HG02588 (cell line): Measurements from ENCODE around the gene ACTR1B.
"Not testable (repeated sequence)": the region's sequence is repeated elsewhere in the genome, so short reads cannot be mapped to it uniquely, and the experiment has no call there.

ENCODE experiments used
- ATAC-seq: cut with Tn5 transposase; IDR thresholded peaks from one replicate; pipeline ENCODE4 v1.9.1; 2021; ENCODE audit warnings: mild to moderate bottlenecking, moderate library complexity; ENCODE audit not compliant: unreplicated experiment

Gene ACTR1B

DNA sequence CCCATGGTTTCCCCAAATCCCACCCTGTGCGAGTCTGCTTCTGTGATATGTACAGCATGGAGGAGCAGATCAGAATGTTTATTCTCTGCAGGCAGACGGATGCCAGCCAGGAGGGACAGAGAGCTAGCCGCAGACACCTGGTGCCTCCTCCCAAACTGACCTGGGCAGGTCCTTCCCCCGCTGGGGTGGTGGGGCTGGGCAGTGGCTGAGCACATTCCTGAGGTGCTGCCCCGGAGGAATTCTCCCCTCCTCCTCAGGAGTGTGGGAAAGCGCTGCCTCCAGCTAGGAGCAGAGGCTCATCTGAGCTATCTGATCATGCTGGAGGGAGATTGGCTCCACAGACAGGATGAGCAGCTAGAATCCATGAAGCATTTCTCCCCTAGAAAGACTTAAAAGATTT, 27.3 kb upstream of the ACTR1B start:
- no peak for ATAC-seq

DNA sequence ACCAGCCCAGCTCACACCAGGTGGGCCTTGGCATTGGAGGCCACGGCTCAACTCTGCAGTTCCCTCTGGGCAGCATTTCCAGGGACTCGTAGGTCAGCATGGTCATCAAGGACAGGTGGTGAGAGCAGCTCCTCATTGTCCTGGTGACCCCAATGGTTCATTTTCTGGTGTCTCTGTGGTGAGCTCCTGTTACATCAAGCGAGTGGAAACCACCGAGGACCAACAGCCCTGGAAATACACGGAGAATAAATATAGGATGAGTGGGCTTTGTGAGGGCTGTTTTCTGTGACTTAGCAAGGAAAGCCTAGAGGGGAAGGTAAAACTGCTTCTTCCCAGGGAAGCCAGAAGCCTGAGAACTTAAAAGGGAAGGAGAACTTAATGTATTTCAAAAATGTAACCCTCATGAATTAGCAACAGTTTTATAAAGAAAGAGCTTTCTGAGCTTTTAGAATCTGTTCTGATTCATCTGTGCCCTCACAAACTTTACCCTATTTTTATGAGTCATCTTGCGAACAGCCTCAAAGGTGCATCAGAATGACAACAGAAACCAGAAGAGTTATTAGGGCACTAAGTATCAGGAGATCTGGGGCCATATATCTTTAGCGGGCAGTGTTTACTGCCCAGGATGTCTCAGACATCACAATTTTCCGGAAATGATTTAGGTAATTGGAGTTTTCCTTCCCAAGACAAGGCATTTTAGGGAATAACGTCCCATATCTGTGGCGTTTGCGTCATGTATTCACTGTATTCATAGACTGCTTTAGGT, 24.4 kb upstream of the ACTR1B start:
- ATAC-seq = no peak

DNA sequence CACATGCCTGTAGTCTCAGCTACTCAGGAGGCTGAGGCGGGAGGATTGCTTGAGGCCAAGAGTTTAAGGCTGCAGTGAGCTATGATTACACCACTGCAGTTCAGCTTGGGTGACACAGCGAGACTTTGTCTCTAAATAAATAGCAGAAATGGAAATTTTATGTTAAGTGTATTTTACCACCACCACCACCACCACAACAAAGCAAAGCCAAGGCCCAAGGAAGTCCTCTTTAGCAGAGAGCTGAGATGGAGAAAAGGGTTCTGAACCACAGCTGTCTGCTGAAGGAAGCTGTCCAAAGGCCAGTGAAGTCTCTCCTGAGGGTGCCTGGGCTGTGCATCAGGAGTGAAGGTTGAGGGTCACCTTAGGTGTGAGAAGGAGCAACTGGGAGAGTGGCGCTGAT, 23.4 kb upstream of the ACTR1B start:
- not testable (repeated sequence) for ATAC-seq

DNA sequence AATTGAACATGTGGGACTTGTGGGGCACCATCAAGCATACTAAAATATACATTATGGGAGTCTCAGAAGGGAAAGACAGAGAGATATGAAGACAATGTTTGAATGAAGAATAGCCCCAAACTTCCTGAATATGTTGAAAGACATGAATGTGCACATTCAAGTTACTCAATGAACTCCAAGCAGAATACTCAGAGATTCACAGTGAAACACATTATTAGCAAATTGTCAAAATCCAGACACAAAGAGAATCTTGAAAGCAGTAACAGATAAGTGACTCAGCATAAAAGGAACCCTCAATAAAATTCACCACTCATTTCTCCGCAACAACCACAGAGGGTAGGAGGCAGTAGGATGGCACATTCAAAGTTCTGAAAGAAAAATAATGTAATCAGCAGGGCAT, 14.5 kb upstream of the ACTR1B start:
- no peak for ATAC-seq

DNA sequence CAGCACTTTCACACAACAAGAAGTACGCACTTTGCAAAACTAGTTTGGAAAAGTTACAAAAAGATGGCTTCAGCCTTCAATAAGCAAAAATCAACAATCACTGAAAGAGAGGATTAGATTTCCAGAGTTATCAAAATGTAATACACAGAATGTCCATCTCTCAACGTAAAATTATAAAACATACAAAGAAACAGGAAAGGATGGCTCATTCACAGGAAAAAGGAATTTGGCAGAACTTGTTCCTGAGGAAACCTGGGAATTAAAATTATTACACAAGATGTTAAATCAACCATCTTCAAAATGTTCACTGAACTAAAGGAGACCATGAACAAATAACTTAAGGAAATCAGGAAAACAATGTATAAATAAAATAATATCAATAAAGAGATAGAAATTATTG, 13.6 kb upstream of the ACTR1B start:
- ATAC-seq = no peak

DNA sequence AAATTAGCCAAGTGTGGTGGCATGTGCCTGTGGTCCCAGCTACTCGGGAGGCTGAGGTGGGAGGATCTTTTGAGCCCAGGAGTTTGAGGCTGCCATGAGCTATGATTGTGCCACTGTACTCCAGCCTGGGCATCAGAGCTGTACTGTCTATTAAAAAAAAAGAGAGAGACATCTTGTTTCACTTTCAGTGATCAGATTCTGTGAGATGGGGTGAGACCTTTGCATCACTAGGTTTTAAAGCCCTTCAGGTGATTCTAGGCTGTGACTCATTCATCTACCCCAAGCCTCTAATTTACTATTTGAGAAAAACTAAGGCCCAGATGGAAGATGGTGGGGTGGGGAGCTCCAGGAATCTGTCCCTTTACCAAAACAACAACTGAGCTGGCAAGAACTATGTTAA, 12.8 kb upstream of the ACTR1B start:
- ATAC-seq = no peak

DNA sequence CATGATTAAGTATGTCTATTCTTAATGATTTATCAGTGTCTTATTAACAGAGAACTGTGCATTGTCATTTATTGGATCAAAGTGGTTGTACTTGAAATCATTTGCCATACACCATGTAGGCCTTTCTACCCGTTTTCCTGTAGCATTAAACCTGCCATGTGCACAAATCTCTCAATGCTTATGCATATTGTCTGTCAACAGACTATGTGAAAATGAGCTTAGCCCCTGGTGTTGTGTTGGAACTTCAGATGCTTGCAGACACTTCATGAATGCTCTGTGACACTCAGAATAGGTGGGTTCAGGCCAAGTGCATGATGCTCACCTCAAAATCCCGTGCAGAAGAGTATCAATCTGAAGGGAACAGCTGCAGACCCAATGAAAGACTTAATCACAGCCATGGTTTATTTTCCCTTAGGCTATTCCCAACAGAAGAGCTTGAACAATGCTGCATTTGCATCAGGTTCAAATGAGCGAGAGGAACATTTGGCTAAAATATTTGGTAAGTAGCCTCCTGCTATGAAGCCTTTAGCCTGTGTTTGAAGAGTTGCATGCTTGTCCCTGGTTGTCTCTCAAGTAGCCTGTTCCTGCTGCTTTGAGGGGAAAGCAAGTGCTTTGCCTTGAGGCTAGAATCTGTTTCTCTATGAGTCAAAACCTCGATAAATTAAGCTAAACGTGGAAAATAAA, 11.7 kb upstream of the ACTR1B start:
- ATAC-seq = no peak

DNA sequence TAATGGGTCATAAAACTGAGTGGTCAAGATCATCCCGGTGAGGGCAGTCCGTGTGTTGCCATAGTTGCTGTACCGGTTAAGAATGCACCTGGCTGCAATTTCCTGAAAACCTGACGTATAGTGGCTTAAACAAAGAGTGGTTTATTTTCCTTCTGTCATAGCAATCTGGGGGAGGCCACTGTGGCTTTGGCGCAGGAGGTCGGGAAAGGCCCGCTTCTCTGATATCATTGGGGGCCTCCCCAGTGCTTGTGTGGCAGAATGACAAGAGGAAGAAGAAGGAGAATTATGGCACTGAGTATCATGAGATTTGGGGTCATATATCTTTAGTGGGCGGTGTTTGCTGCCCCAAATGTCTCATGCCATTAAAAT, 10.1 kb upstream of the ACTR1B start:
- no peak for ATAC-seq

DNA sequence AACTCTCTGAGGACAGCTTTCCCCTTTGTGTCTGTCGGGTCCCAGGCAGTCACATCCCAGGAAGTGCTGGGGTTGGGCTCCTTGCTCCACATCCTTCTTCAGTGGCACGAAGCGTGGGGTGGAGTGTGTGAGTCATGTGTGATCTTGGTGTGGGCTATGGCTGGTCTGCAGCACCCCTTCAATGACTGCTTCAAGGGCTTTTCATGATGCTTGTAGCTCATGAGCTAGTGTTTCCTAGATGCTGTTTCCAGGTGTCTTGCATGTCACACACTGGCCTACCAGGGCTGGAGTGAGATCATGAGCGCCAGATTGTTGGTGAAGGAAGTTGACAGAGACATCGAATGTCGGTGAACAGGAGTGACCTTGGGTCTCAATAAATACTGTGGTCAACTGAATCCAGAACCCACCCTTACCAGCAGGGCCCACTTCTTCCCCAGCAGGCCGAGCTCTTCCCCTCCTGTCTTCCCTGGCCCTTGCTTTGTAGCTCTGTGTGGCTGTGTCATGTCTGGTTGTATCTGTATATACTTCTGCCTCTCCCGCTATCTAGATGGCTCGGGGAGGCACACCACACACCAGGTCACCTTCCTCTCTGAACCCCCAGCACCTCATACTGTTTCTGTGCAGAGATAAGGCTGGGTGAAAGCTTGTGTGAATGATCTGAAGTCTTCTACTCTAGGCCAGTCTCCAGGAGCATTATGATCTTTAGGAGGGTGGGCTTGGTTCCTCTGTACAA, 9.5 kb upstream of the ACTR1B start:
- no peak for ATAC-seq

DNA sequence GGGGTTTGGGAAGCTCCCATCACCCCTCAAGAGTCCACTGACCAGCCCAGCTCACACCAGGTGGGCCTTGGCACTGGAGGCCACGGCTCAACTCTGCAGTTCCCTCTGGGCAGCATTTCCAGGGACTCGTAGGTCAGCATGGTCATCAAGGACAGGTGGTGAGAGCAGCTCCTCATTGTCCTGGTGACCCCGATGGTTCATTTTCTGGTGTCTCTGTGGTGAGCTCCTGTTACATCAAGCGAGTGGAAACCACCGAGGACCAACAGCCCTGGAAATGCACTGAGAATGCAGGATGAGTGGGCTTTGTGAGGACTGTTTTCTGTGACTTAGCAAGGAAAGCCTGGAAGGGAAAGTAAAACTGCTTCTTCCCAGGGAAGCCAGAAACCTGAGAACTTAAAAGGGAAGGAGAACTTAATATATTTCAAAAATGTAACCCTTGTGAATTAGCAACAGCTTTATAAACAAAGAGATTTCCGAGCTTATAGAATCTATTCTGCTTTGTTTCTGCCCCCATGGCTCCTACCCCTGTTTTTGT, 8.8 kb upstream of the ACTR1B start:
- not testable (repeated sequence) for ATAC-seq

DNA sequence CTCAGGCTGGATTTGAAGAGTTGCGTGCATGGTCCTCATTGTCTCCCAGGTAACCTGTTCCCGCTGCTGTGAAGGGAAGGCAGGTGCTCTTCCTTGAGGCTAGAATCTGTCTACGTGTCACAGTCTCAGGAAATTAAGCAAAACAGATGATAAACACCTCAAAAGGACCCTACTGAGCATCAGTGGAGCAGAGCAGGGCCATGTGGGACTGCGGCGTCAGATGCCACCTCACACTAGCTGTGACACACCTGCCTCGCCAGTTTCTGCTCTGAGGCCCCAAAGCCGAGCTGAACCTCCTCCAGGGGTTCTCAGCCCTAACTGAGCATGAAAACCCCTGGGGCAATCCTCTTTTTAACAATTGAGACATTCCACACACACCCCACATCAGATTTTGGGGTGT, 7.7 kb upstream of the ACTR1B start:
- no peak for ATAC-seq

DNA sequence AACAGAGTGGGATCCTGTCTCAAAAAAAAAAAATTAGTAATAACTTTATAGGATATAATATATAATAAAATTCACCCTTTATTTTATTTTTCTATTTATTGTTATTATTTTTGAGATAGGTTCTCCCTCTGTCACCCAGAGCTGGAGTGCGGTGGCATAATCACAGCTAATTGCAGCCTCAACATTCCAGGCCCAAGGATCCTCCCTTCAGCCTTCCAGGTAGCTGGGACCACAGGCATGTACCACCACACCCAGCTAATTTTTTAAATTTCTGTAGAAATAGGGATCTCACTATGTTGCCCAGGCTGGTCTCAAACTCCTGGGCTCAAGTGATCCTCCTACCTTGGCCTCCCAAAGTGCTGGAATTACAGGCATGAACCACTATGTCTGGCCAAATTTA, 6.6 kb upstream of the ACTR1B start:
- ATAC-seq = no peak

DNA sequence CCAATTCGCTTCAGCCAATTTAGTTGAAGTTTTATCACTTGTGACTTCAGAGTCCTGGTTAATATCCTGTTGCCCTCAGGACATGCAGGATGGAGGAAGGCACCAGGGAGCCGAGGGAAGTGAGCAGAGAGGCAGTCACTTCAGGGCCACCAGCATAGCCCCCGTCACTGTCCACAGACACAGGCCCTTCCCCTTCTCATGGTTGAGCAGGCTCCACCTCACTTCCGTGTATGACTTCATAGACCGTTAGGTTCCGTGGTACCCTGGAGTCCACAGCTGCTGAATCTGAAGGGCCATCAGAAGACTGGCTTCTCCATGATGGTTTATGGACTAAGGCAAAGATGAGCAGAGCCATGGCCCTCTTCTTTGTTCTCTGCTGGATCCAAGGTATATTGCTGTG, 5.6 kb upstream of the ACTR1B start, which contains the start of gene C2orf92:
Gene C2orf92 (plus strand): TSS at position 266 of the 400 bp plus-strand sequence. CDS start 76 bp downstream, at position 342.
- ATAC-seq = no peak

DNA sequence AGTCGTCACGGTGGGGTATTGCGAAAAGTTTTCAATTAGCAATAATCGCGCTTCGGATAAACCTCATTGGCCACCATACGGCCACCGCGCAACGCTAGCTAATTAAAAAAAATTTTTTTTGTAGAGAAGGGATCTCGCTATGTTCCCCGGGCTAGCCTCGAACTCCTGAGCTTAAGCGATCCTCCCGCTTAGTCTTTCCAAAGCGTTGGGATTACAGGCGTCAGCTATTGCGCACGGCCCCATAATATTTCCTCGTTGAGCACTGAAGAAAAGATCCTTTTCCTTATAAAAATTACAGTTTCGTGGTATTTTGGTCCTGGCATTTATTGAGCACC, 759 bp upstream of the ACTR1B start:
- ATAC-seq = no peak

DNA sequence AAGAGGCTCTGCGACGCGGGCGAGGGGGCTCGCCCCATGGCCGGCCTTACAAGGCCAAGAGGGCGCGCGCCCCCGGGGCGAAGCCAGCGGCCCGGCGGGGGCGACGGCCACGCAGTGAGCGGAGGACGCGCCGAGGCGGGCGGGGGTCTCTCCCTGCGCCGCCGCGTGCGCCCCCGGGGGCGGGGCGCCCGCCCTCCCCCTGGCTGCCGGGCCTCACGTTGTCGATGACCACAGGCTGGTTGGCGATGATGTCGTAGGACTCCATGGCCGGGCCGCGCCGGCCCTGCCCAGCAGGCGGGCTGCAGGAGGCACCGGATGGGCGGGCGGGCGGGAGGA, 250 bp downstream of the ACTR1B start:
- no peak for ATAC-seq

DNA sequence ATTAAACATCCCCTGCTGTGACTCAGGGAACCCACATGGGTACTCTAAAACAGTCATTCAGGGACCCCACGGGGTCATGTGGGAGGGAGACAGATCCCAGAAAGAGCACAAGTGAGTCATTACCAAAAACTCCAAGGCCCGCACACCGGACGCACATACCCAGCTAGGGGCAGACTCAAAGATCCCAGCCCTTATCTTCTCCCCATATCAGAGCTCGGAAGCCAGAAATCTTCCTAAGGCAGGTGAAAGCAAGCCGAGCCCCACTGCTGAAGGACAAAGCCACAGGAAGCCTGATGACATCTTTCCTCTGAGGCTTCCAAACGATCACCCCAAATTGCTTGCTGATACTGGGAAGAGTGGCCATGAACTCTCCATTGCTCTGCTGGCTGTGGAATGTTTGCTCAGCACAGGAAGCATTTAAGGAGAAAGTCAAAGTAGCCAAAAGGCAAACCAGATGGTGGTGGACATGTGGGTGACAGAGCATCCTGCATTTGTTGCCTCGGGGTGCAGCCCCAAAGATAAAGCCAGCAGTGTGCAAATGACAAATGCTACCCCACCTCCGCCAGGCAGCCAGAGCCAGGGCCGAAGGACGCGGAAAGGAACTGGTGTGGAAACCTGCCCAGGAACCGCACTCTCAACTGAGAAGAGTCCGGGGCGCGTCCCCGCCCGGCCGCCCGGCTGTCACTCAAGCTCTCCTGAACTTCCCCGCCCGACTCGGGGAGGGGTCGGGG, 784 bp downstream of the ACTR1B start:
- peak; percentile 44 for ATAC-seq

DNA sequence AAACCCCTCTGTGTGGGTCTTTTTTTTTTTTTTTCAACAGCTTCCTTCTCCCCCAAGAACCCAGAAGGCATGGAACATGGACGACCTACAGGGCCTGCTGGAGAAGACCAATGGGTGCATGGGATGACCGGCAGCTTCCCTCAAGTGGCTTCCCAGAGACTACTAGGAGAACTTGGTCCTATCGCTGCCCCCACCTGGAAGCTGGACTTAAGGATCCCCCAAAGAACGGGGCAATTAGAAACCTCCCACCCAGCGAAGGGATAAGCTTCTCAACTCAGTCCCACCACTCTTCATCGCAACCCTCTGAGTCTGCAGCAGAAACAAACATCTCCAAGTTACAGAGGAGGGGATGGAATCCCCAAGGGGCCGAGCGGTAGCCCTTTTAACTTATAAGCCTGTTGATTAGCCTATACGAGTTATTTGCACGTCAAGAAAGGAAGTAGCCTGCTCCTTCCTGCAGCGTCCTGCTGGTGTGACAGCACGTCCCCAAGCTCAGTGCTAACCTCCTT, 1.4 kb downstream of the ACTR1B start:
- ATAC-seq = no peak

DNA sequence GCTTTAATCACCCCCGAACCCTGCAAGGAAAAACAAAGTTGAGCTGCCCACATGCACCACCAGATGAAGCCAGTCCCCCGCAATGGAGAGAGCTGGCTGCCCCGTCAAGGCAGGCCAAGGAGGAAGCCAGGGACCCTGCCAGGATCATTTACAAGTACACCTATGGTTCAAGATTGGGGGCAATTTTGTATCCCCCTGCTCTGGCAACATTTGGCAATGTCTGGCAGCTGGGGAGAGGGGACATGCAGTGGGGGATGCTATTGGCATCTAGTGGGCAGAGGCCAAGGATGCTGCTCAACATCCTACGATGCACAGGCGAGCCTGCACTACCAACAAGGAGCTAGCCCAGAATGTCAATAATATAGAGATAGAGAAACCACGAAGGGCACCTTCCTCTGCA, 1.9 kb downstream of the ACTR1B start:
- no peak for ATAC-seq

DNA sequence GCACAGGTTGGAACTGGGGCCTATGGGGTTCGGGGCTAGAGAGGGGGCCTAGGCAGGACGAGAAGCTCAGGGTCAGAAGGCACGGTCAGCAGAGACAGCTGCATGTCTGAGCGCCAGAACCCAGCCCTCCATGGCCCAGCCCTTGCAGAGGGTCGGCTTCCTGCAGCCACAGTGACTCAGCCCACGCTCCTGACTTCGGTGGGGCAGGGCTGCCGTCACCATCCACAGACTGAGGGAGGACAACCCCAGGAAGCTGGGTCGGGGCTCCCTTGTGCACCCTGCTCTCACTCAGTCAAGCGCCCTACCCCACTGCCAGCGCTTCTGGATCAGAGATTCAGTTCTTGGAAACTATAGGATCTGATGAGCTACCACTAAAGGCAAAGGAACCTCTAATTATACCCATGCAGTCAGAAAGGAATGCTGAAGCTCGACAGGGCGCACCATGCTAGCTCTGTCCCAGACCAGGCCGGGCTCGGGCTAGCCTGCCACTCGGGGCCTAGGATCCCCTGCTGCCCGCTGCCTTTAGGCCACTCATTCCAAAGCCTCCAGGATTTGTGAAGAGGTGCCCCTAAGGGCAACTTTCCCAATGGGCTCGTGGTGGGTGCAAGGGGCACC, 3.0 kb downstream of the ACTR1B start:
- ATAC-seq = no peak

DNA sequence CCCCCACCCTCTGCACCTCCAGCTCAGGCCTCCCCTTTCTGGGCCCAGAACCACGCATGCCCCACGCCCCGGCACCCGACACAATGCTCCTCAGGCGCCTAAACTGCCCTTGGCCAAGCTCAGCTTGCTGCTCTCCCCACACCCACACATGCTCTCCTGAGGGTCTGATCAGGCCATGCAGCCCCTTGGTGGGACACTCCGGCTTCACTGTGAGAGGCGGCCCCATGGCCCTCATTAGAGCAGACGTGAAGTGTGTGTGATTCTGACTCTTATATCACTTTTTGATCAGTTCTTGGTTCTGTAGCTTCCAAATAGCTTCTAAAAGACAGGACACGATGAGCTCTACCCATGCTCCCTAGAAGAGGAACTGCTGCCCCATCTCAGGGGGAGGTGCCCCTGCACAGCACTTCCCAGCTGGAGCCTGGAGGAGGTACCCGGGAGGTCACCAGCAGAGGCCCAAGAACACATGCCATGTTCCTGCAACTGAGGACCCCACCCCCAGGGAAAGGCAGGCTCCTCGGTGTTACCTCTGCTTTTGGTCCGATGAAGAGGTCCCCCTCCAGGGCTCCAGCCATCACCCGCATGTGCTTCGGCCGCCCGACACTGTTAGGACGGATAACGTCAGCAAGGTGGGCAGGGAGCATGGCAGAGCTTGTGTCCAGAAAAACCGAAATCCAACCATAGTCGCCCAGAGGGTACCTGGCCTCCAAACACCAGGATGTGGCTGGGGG, 3.6 kb downstream of the ACTR1B start:
- ATAC-seq = no peak
